Middle frontal gyrus (tissue), 1 donor: ENCODE measurements around the gene SYT6.

ENCODE experiments used
- DNase-seq: peaks from one replicate; pipeline ENCODE4 v3.0.0-alpha.2; 2015; ENCODE audit warnings: low spot score; ENCODE audit errors: extremely low spot score

The SYT6 gene

DNA sequence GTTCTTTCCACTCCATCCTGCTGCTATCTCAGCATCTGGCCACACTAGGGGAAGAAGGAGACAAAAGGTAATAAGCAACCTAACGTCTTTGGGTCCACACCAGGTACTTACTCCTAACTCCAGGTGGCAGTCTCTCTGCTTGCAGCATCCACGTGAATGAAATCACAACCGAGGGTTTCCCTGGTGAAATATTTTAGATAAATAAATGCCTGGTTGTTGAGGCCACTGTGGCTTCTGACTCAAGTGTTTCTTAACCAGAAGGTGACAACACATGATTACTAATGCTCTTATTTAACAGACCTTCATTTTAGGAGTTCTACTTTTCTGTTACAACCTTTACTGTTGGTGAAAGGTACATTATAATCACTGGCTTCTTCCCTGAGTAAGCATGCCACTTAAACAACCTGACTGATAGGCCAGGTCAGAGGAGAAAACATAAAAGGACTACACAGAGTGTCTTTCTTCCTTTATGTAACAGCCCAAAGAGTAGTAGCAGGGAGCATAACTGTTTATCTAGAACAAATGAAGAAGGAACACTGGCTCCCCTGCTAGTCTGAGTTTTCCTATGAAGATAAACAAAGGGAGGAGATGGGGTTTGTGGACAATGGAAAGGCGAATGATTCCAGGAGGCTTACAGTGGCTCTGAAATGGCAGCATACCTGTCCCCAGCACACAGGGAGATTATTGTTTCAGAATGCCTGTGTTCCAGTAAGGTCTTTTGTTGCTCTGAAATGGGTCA, 59.9 kb downstream of the SYT6 start:
- no peak for DNase-seq

DNA sequence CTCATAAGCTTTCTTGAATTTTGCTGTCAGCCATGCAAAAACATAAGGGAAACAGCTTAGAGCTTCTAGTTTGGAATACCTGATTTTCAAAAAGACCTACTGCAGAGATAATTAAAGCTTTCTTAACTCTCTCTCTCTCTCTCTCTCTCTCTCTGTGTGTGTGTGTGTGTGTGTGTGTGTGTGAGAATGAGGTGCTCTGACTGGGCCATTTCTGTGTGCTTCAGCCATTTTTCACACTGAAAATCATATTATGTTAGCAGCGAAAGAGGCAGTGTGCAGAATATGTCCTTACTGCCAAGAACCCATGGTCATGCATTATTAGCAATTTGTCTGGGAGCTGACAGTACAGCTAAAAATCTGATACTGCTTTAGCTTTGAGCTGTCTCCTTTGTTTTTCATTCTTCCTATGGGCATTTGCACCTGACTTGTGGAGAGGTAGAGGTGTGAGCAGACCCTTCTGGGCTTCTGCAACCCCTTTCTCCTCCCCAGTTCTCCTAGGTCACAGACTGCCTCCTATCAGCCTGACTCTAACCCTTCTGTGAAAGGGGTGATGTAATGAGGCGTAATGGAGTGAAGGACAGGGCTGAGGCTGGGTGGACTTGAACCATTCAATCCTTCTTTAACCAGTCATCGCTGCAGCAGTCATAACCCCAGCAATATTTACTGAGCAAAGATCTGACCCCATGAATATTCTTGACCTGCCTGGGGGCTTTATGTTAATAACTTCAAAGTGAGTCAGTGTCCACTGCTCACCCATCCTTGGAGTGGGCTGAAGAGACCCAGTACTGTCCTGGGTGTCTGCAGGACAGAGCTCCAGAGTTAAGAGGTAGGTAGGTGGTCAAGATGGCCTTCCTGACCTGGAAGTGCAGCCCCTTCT, 61.2 kb downstream of the SYT6 start:
- DNase-seq = no peak

DNA sequence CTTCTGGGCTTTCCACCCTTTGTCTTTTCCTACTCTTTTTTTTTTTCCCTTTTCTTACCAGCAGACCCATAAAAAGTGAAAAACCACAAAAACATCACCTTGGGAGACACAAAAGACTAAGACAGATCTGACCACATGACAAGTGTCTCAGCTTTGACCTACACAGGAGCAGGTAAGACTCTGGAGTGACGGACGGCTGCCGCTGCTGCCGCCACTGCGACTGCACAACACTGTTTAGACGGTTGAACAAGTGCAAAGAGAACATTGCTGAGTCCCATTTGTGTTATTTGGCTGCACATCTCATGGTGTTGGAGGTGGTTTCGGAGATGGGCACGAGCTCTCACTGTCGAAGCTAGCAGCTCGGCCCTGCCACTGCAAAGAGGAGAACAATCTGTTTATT, 62.0 kb downstream of the SYT6 start:
- DNase-seq = no peak

DNA sequence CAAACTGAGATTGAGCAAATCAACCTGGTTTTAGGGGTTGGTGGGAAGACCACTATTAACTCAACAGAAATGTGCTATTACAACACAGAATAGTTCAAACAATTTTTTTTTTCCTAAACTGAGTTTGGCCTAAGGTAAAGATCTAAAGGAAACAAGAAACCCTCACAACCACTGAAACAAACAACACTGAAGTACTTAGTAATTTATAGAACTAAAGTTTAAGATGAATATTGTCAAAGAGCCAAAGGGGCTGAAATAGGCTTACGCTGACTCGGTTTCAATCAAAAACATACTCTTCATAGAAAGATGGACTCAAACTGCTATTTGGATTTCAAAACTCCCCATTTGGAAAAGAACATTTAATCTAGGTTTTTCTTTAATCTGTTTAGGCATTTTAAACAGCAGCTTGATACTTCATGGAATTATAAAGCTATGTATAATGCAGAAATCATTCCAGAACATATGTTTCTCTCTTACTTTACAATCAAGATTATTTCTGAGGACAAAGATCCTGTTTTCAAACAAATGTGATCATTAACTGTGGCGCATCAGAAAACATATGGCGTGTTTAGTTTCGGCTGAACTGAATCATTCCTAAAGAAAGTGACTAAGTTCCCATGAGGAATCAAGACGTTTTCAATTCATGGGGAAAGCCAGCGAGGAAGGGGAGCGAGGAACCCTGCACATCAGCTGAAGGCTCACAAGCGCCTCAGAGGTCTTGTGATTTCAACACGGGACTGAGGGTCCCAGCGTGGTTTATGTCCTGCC, 62.7 kb downstream of the SYT6 start:
- no peak for DNase-seq

DNA sequence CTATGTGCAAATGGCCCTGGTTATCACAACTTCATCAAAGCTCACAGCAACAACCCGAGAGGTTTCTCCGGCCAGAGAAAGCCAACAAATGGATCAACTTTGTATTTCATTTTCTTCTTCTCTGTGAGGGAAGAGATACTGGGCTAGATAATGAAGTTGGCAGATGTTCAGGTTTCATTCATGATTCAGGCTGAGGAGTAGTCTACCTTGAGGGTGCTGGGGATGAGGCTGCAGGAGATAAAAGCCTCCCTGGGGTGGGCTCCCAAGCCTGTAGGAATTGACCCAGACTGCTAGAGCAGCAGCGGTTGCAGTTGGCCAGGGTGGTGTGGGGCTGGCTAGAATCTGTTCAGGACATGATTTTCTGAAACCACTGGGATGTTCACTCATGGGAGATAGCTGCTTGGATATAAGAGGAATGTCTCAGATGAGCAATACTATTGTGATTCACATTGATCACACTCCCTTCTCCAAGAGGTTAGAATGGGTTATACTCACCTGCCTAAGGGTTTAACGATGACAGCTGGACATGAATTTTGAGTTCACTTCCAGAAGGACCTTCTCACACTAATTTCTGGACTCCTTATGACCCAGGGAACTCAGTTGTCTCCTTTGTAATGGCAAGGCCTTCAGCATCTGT, 64.0 kb downstream of the SYT6 start:
- no peak for DNase-seq

DNA sequence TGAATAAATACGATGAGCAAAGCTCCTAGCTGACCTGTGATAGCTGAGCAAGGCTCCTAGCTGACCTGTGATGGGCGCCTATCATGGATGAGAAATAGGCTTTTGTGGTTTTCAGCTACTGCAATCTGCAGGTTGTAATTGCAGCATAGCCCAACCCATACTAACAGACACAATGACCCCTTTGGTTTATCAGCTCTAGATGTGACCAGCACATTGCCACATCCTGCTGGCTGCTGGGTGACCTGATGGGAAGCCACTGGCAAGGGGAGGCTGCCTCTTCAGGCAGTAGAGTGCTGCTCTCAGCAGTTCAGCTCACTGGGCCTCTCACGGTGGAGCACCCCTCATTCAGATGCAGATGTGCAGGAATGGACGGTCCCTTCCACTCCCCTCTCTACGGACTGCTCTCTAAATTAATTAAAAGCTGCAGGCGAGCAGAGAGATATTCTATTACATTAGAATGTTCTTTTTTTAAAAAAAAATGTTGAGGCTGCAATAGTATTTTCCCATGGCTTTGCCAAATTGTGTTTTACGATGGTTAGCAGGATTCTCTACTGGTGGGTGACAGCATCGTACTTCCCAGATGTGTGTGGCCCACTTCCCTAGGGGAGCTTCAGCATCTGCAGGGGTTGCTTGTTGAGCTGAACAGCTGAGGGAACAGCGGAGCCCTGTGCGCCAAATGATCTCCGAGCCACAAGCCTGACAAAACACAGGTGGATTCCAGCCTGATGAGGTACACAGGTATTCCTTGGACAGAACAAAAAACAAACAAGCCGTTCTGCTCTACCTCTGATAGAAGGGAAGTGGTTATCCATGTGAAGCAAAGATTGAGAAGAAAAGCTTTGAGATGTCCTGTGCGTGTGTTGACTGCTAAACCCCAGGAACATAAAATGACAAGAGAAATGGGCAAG, 65.0 kb downstream of the SYT6 start:
- no peak for DNase-seq

DNA sequence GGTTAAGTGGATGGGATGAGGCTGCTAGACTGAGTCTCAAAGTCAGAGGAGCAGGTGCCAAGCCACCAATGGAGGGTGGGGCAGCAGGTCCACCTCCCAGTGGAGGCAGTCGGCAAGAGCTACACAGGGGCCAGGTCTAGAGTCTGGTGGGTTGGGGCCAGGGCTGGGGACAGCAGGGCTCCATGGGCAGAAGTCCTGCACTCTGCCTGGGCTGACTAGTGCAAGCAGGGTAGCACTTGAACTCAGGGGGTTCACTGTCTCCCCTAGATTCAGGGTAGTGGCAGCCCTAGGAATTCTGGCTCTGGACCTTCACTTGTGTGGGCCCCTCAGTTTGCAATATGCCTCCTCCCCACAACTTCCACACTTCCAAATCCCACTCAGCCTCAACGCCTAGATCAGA, 66.2 kb downstream of the SYT6 start:
- no peak for DNase-seq

DNA sequence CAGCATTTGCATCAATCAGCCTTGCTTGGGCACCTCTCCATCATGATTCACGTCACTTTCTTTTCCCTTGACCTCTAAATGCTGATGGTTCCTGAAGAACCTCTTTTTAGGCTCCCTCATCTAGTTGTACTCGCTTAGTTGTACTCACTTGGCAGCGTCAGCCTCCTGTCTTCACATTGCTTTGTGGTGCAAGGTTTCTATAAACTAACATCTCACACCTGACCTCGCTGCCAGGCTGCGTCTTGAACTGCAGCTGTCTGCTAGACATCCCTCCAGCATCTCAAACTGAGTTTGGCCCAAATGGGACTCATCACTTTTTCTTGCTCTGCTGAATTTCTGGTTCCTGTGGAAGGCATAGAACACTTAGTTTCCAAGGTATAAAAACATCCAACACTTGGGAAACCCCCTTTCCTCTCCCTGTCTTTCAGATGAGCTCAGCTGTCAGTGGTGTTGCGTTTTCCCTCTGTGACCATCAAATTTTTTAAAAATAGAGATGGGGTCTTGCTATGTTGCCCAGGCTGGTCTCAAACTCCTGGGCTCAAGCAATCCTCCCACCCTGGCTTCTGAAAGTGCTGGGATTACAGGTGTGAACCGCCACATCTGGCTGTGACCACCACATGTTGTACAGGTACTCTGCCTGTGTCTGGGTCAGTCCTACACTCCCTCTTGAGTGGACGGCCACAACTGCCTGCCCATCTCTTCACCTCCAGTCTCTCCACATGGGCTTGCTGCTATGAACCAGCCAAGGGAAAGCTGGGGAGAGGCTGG, 66.9 kb downstream of the SYT6 start:
- DNase-seq = no peak

DNA sequence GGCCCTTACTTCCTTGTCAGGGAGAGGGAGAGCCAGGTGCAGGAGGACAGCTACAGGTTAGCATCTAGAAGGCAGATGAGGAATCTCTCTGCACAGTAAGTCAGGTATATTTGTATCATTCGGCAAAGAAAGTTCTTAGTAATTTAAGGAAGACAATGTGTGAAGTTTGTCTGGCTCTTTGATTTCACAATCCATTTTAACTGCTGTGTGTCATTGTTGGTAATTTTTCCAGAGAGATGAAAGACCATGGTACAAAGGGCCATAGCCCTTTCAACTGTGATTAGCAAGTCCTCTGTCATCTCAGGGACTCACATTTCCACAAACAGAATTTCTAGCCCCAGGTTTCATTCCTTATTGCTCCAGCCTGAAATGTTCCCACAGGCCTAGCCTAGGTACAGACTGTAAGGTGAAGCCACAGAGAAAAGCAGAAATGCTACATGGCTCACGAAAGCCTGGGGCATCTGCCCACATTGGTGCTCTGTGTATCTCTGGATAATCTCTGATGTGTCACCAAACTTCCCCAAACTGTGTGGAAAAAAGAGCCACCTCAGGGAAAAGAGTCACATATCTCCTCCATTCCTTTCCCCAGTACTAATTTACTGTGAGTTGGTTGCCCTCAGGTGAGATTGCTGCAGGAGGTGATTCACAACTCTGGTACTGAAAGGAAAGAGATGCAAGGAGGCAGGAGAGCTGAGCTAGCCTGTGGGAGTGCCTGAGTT, 70.6 kb downstream of the SYT6 start:
- no peak for DNase-seq

DNA sequence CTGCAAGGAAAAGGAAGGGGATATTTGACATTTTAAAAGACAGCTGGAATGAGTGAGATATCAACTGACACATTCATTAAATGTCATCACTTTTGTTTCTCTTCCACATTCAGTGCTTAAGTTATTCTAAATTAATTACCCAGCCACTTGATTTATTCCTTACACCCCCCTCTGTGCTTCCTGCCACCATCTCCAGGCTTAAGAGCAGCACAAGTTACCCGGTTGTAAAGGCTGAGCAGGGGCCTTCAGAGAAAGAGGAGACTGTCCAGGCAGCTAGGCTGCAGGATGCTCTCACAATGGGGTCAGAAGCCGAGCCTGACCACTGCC, 71.4 kb downstream of the SYT6 start:
- DNase-seq = no peak

DNA sequence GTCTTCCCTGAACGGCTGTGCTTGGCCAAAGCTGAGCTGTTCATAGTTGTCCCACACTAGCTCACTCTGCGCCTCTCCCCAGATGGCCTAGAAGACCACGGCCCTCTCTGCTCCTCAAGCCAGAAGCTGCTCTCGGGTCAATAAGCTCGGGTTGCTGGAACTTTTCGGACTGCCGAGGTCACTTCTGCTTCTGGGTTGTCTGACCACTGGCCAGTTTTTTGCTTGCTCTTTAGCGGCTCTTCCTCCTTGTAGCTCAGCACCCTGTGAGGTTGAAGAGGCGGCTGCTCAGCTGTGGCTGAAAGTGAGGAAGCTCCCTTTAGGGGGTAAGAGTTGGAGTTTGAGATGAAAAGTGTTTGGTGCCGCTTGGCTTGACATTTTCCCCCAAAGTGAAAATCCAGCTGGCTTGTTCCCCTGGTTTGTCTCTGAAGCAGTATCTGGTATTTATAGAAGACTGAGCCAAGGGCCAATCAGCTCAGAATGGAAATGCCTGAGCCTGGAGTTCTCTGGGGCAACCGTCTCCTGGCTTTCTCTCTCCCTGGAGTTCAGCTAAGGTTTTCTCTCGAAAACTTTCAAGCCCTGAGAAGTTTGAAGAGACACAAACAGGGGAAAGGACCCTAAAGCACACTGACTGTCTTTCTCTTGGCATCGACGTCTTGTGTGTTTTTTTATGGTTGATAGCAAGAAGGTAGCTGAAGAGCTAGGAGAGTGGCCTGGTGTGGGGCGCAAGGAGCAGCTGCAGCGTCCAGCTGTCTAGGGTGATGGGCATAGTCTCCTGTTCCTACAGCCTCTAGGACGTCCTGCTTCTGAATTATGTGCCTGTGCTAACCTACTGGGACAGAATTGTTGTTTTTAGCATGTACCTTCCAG, 72.0 kb downstream of the SYT6 start:
- DNase-seq = no peak

DNA sequence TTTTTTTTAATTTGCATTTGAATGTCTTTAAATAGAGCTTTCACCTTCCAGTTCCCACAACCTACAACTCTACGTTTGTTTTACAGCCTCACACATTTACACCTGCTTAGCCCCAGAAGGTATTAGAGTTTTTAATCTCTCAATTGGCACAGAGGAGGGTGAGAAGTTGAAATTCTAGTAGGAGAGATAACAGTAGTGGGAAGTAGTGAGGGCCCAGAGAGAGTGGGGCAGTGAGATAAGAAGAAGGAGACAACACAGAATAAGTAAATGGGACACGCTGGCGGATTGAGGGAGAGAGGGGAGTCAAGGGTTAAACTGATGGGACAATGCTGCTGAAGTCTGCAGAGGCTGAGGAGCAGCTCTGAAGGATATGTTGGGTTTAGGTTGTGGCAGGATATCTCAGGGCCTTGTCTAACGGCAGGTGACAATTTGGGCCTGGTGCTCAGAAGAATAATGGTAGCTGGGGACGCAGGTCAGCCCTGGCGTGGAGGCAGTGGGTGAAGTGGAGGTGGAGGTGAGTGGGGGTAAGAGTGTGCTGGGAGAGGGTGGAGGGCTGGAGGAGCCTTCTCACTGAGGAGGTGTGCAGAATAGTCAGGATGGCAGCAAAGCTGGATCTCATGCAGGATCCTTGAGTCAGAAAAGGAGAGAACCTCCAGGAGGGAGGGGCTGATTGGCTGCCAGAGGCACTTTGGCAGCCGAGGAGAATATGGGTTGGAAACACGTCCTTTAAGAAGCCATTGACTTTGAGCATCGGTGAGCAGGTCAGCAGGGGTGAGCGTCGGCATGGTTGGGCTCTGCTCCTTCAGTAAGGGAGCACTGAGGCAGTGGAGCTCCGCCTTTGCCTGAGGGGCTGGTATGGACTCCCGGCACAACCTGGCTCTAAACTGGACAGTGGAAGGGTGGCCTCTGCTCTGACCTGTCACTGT, 72.9 kb downstream of the SYT6 start:
- no peak for DNase-seq

DNA sequence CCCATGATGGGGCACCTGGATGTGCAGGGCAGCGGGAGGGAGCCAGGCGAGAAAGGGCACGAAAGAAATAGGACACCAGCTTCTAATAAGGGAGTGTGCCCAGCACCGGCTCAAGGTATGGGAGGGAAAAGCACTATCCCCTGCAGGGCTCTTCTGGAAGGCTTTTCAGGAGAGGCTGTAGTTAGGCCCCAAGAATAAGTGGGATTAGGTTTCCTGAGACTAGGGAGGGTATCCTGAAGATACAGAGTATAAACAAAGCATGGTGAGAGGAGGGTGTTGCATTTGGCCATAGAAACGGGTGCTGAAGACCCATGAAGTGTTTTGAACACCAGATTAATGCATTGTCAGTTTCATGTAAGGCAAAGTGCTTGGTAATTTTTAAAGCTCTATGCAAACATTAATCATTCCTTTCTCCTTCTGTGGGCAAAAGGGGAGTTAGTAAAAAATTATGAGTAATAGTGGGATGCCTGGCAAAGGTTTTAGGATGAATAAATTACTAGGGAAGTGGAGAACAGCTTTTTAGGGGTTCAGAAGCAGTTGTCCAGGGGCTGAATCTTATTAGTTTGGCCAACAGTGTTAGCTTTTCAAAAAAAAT, 74.0 kb downstream of the SYT6 start:
- no peak for DNase-seq

DNA sequence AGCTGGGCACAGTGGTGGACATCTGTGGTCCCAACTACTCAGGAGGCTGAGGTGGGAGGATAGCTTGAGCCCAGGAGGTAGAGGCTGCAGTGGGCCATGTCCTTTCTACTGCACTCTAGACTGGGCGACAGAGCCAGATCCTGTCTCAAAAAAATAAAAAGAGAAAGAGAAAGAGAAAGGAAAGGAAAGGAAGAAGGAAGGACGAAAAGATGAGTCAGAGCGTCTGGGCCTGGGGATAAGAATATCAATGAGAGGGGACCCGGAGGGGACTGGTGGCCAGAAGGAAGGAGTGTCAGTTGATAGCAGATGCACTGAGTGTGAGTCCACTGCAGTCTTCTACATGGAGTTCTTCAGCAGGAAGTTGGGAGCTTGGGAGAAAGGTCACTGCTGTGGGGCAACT, 75.6 kb downstream of the SYT6 start:
- DNase-seq = no peak

DNA sequence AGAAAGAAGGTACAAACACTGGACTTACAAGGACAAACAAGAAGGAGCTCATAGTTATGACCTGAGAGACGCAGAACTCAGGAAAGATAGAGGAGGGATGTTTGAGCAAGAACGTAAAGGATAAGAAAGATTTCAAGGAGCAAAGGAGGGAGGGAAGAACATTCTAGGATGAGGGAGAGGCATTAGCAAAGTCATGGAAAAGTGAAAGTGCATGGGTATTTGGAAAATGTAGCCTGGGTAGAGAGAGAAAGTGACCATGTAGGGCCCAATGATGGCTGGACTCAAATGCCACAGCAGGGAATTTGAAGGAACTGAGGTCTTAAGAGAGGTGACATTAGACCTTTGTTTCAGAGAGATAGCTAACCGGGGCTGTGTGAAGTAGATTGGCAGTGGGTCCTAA, 76.5 kb downstream of the SYT6 start:
- DNase-seq = no peak

DNA sequence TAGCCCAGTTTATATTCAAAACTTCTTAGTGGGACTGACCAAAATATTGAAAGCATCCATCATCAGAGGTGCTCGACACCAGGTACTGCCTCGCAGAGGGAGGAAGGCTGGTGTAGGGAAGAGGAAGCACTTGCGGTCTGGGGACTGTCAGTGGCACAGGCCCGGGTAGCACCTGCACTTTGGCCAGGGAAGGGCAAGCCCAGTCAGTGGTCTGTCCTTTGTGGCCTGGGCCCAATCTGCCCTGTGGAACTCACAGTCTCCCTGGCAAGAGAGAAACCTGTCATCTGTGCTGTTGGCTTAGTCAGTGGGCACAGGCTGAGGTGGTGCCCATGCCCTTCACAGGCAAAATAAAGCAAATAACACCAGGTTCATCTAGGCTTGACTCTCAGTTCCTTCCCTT, 77.4 kb downstream of the SYT6 start:
- DNase-seq = no peak
